NCI-H526 treated with DMSO at 0.1 percent for 48 hours (cell line): Measurements from ENCODE around the gene KCNQ5.
"Not testable (repeated sequence)": the region's sequence is repeated elsewhere in the genome, so short reads cannot be mapped to it uniquely, and the experiment has no call there.

ENCODE experiments used
- DNase-seq: peaks from one replicate; lab custom pipeline; 2025; lab: John Stamatoyannopoulos, UW

KCNQ5 gene

GRCh38 chr6:72621291-72622093 is at the start of gene KCNQ5:
Gene KCNQ5 (plus strand): TSS chr6:72622064.
- peak; percentile 25 for DNase-seq

GRCh38 chr6:72579865-72580264 is 42.0 kb upstream of the KCNQ5 start:
- DNase-seq, result no peak

GRCh38 chr6:72580281-72580940 is 41.5 kb upstream of the KCNQ5 start:
- DNase-seq, result peak; percentile 16

- not testable (repeated sequence) for DNase-seq
These were observed 40.9 kb upstream of the KCNQ5 start for GRCh38 chr6:72580950-72581349.

- DNase-seq, result no peak
These were observed 33.7 kb upstream of the KCNQ5 start for GRCh38 chr6:72588155-72588554.

GRCh38 chr6:72589096-72589495 is 32.8 kb upstream of the KCNQ5 start:
- DNase-seq, result no peak

- no peak for DNase-seq
These were observed 26.1 kb upstream of the KCNQ5 start for GRCh38 chr6:72595812-72596211.

GRCh38 chr6:72616406-72617015 is 5.4 kb upstream of the KCNQ5 start:
- peak; percentile 3 for DNase-seq

- no peak for DNase-seq
These were observed 4.1 kb upstream of the KCNQ5 start for GRCh38 chr6:72617721-72618120.

GRCh38 chr6:72619883-72620696 is 1.8 kb upstream of the KCNQ5 start:
- DNase-seq, result peak; percentile 26

- peak; percentile 18 for DNase-seq
These were observed 983 bp upstream of the KCNQ5 start for GRCh38 chr6:72620871-72621290.

- peak; percentile 63 for DNase-seq
These were observed 453 bp downstream of the KCNQ5 start for GRCh38 chr6:72622094-72622940.

GRCh38 chr6:72623808-72624207 is 1.9 kb downstream of the KCNQ5 start:
- DNase-seq, result no peak

- DNase-seq, result peak; percentile 42
These were observed 2.8 kb downstream of the KCNQ5 start for GRCh38 chr6:72624557-72625160.

GRCh38 chr6:72626126-72626525 is 4.3 kb downstream of the KCNQ5 start:
- DNase-seq, result no peak

GRCh38 chr6:72627539-72627938 is 5.7 kb downstream of the KCNQ5 start:
- no peak for DNase-seq

GRCh38 chr6:72631480-72631879 is 9.6 kb downstream of the KCNQ5 start:
- DNase-seq, result no peak

GRCh38 chr6:72635636-72636035 is 13.8 kb downstream of the KCNQ5 start:
- no peak for DNase-seq

- DNase-seq, result no peak
These were observed 14.4 kb downstream of the KCNQ5 start for GRCh38 chr6:72636215-72636614.

- DNase-seq, result no peak
These were observed 14.9 kb downstream of the KCNQ5 start for GRCh38 chr6:72636786-72637185.
